HG03025 (cell line): ENCODE results near the gene SYNE4.

Experiments used
- ATAC-seq: cut with Tn5 transposase; IDR thresholded peaks from one replicate; pipeline ENCODE4 v1.9.1; 2021; ENCODE audit warnings: mild to moderate bottlenecking, moderate library complexity; ENCODE audit not compliant: unreplicated experiment, low FRiP score

The SYNE4 gene

DNA sequence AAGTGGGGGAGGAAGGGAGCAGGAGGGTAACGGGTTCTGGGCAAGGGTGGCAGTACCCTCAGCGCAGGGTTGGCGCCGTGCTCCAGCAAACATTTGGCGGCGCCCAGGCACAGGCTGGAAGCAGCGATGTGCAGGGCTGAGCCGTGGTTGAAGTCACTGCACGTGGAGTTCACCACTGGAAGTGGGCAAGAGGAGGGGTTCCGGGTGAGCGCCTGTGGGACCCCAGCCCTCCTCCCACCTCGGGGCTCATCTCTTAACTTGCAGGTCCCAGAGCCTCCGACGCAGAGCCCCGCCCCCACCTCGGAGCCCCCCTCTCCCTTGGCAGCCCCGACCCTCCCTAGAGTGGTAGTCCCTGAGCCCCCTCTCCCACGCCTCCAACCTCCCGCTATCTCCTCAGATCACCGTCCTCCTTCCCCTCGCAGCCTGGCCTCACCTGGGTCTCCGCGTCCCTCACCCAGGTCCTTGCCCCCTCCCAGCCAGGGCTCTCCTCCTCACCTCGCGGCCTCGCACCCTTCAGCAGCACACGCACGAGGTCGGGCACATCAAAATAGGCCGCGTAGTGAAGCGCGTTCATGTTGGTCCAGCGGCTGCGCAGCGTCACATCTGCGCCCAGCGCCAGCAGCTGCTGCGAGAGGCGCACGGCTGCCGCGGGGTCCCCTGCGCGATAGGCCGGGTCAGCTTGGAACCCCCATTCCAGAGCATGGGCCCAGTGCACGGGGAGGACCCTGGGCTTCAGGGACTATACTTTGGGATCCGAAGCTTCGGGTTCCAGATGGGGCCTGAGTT is 17.7 kb upstream of the SYNE4 start:
- no peak for ATAC-seq

DNA sequence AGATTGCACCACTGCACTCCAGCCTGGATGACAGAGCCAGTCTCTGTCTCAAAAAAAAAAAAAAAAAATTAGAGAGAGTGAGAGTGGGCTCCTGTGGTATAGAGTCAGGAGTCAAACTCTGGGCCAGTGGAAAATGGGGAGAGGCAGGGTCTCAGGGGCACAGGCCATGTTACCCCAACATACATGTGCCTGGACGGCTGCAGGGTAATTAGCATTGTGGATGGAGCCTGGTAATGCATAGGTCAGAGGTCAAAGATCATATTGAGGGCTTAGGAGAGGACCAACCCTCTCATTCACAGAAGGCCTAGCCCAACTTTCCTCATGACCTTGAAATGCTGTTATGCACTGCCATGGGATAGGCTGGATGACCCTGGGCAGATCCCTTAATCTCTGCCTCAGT is 16.9 kb upstream of the SYNE4 start:
- ATAC-seq: no peak

DNA sequence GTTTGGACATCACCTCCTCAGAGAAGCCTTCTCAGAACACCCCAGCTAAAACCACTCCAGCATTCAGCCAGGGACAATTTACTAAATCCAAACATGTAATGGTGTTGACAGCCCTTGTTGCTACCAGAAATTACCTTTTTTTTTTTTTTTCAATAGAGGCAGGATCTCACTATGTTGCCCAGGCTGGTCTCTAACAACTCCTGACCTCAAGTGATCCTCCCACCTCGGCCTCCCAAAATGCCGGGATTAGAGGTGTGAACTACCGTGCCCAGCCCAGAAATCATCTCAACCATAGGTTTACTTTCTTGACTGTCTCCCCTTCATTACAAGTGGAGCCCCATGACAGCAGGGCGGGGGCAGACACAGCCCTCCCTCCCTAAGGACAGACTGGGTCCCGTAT is 14.8 kb upstream of the SYNE4 start:
- ATAC-seq: no peak

DNA sequence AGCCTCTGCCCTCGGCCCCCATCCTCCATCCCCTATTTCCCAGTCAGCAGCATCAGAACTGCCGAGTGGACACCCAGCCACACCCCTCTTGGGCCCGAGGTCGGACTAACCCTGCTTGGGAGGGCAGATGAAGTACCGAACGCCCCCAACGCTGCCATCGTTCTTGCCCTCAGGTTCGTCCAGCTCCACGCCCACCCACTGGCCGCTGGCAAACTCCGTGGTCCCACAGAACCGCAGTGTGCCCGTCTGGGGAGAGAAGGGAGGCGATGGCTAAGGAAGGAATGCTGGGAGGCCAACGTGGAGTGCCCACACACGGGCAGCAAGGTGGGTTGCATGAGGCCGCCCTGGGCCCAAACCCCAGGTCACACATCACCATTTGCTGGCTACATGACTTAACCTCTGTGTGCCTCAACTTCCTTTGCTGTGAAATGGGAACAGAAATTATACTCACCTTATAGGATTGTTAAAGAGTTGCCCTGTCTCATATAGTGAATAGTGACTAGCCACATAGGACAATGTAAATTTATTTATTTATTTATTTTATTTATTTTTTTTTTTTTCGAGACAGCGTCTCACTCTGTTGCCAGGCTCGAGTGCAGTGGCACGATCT is 10.6 kb upstream of the SYNE4 start:
- no peak for ATAC-seq

DNA sequence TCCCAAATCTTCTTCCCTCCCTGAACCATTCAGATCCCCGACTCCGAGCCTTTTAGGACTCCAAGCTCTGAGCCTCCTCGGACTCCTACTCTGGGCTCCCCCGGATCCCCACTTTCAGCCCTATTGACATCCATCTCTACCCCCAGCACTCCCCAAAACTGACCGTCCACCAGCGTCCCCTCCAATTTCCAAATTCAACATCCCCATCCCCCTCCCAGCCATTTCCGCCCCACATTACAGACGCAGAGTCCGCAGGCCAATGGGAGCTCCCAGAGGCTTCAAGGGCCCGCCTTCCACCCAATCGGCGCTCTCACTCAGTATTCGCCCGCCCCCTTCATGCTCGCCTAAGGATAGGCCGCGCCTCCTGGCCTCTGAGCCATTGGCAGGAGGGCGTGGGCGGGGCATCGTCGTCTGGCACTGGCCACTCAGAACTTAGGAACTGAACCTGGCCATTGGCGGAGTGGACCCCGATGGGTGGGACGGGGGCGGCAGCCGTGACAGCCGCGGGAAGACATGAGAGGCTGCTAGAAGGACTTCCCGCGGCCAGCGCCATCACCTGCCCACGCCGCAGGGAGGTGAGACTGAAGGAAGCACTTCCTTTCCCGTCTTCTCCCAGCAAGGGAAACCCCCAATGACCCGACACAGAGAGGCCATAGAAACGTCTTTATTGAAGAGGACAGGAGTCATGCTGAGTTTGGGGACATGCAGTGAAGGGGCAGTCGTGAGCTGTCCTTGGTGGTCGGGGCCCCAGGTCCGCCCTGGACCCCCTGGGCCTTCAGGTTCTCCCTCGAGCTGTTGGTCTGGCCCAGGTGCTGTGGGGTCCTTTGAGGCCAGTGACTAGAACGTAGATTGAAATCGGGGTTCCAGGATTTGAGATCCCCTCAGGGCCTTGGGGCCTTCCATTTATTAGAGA is 5.7 kb upstream of the SYNE4 start, which contains the start of gene ALKBH6:
Gene ALKBH6, minus strand, starts transcription at position 202 of the 913 bp plus-strand sequence. CDS start 816 bp downstream, outside the sequence.
- ATAC-seq: peak; percentile 94

DNA sequence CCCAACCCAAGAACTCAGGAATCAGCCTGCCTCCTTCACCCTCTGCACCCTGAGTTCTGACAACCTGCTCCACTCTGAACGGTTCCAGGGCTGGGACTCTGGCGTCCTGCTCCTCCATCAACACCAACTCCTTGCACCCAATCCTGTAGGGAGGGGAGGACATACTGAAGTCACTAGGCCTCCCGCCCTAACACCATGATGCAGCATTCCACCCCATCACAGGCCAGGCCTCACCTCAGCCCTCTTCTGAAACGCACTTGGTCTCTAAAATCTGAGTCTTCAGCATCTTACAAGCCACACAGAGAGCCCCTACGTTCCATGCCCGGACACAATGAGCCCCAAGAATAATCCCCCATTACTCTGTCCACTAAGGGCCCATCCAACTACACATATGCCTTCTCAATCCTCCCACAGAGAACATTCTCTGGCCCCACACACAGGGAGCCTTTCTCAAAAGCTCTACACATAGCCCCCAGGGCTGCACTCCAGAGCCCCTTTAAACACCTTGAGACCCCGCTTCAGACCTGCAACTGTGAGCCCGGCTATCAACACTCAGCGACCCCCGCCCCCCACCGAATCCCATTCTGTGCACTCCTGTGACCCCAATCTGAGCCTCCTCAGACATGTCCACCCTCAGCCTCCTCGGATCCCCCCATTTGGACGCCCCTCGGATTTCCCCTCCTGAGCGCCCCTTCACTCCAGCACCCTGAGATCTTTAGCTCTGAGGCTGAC is 4.8 kb upstream of the SYNE4 start:
- no peak for ATAC-seq

DNA sequence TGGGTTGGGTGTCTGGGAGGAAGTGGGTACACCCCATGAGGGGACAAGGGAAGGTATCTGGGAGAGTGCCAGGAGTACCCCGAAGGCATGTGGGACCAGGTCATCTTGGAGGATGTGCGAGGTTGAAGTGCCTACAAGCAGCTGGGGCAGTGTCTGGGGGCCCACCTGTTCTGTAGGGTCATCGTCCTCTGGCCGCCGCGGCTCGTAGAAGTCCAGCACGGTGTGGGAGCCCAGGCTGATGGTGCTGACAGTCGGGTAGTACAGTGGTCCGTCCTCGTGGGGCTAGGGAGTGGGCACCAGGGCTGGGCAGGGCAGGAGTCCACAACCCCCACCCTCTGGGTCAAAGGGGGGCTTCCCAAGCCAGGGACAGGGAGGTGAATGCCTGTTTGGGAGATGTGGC is 1.8 kb upstream of the SYNE4 start:
- ATAC-seq: no peak

DNA sequence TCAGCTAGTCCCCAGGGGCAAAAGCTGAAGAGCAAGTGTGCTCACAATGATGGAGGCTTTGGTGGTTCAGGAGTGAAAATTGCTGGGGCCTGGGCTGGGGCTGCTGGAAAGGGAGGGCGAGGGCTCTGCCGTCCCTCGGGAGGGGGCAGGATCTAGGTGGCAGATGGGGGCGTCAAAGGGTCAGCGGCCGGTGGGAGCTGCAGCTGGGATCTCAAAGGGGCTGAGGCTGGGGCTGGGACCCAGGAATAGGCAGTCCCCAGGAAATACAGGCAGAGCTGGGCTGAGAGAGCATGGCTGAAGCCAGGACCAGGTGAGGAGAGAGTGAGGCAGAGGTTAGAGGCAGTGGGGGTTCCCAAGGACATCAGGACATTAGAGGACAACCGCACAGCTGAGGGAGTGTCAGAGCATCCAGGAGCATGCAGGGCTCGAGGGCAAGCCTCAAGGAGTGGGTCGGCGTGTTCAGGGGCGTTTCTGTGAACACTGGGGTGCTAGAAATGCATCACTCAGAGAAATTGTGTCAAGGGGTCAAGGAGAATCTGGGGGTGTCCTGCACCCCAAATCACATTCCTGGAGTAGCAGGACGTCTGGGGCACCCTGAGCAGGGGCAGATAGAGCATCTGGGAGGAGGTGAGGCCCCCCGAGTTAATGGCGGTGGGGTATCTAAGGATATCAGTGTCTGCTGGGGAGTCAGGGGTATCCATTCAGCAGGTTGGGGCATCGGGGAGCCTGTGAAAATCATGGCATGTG is 1.2 kb upstream of the SYNE4 start:
- no peak for ATAC-seq

DNA sequence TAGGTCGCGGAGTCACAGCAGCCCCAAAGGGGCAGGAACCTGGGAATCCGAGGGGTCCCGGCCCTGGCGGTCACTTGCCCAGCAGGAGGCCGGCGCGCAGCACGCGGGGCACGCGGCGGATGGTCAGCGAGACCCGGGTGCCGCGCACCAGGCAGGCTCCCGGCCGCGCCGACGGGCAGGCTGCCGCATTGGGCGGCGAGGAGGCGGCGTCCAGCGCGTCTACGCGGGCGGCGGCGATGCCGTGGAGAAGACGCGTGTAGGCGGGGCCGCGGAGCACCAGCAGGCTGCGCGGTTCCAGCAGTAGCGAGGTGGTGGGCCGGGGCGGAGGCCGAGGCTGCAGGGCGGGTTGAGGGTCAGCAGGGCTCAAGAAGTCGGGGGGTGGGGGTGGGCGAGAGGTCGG is 607 bp upstream of the SYNE4 start:
- no peak for ATAC-seq

DNA sequence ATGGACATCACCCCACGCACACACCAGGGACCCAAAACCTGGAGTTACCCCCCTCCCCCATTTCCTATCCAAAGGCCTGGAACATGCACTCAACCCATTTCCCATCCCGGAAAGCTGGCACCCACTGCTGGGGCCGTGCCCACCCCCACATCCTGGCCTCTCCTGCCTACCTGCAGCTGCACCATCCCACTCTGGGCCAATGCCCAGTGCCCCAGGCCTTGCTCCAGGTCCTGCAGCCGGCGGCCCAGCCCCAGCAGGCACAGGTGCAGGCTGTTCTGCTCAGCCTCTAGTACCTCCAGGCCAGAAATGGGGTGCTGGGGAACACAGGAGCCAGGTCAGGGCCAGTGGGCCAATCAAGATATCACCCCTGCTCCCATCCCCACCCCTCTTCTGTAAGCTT is 1.7 kb downstream of the SYNE4 start:
- ATAC-seq: no peak

DNA sequence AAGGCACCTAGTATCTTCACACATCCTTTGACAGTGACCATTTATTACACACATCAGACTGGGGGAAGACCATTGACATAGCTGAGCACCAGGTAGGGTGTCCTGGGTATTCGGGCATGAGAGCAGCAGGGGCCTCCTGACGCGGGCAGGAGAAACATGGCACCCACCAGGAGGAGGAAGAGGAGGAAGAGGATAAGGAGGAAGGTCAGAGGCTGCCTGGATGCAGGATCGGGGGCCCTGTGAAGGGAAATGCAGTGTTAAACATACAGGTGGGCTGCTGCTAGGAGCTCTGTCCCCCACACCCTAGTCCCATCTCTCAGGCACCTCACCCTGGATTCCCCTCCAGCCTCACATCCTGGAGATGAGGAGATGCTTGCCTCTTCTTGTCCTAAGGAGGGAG is 5.3 kb downstream of the SYNE4 start:
- no peak for ATAC-seq

DNA sequence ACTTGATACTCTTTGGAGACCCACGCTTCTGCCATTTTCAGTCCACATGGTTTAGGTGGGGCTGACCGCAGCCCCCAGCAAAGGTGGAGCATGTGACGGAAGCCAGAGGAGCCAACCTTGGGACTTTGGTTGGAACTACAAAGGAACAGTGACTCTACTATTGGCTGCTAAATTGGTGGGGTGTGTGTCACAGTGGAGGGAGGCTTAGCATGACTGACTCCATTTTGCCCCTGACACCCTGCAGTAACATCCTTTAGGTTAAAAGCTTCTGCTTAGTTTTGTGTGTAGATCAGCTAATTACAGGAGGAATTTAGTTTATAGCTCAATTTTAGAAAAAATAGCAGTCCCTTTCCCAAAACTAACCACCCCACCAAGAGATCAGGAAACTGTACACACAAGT is 7.0 kb downstream of the SYNE4 start:
- no peak for ATAC-seq

DNA sequence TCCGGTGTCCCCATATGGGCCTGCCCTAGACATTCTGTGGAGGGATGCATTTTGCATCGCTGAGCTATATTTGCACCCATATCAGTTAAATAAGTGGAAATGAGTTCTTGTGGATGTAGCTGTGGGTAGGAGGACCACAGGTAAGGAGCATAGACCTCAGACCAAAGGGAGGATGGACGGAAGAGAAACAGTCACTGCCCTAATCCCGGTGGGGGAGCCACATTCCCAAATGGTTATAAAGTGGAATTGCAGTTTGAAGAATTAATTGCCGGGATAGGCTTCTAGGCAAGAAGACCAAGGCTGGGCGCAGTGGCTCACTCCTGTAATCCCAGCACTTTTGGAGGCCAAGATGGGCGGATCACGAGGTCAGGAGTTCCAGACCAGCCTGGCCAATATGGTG is 11.8 kb downstream of the SYNE4 start:
- ATAC-seq: no peak

DNA sequence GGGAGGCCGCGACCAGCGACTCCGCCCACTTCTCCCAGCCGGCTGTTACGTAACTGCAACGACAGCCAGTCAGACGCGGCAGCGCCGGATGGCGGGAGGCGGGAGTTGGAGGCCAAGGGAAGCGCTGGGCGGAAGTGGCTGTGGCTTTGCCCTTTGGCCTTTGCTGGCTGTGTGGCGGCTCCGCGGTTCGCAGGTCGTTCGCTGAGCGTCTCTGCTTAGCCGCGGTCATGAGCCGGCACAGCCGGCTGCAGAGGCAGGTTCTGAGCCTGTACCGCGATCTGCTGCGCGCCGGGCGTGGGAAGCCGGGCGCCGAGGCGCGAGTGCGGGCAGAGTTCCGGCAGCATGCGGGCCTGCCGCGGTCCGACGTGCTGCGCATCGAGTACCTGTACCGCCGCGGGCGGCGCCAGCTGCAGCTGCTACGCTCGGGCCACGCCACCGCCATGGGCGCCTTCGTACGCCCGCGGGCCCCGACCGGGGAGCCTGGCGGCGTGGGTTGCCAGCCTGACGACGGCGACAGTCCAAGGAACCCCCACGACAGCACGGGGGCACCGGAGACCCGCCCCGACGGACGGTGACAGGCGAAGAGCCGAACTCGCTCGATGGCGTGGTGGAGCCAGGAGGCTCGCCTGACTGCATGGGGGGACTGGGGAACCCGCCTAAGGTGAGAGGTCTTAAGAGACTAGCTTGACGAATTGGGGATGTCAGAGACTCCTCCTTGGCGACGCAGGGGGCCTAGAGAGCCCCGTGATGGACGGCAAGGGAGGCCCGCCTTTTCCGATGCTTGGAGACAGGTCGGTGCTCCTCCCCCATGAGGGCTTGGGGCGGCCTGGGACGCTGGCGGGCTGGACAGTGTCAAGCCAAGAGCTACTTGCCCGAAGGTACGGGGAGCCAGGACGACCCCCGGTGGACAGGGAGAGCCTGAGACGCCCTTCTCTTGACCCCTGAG is 13.3 kb downstream of the SYNE4 start, which contains the start of gene SDHAF1:
Gene SDHAF1, plus strand, starts transcription at position 141 of the 946 bp plus-strand sequence. Its CDS starts 87 bp downstream, at position 228.
- ATAC-seq: peak; percentile 72

DNA sequence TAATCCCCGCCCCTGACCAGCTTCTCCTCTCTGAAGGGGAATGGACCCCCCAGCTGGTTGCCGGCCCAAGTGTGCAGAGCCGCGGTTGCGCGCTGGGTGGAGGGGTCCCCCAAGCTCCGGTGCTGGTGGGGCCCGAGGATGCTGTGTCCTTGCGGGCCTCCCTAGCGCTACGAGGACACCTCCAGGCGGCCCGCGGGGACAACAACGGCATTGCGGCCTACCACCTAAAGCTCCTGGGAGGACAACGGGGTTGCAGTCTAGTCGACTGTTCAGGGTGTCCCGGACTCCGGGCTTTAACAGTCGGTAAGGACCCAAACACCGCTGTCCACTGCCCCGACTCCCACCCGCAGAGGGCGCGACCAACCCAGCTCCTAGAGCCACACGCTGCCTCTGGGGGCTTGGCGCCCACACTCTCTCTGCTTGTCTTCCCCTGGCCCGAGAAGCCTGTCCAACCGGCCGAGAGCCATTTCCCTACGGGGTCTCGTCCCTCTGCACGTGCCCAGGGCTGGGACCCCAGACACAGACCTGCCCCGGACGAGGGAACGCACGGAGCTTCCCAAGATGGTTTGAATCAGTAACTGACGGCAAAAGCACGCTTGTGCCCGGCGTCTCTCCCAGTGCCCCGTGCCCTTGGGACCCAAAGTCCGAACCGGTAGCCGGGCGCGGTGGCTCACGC is 14.6 kb downstream of the SYNE4 start:
- no peak for ATAC-seq

DNA sequence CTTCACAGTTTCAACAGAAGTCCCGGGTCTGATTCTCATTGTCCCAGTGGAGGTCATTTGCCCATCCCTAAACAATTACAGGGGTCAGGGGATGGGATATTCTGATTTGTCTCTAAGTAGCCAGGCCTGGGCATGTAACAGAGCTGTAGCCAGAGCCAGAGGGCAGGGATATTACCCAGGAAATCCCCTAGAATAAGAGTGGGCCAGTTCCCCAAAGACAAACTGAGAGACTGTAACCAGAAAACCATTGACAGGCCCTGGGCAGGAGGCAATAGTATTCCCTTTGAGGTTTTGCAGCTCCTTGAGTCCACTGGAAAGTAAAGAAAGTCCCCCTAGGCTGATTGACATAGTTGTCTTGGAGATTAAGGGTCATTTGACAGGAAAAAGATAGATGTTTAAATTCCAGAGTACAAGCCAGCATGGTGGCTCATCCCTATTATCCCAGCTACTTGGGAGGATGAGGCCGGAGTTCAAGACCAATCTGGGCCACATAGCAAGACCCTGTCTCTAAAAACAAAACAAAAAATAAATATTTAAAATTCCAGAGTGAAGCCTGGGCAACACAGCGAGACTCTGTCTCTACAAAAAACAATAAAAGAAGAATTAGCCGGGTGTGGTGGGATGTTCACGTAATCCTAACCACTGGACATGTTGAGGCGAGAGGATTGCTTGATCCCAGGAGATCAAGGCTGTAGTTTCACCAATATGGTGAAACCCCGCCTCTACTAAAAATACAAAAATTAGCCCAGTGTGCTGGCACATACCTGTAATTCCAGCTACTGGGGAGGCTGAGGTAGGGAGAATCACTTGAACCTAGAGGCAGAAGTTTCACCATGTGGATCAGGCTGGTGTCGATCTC is 15.5 kb downstream of the SYNE4 start:
- ATAC-seq: no peak
